Stimulated activated CD4-positive, alpha-beta T cell treated with anti-CD3 and anti-CD28 coated beads, TNF-alpha, amount 100 ng/mL, for 24 hours (primary cell): Measurements from ENCODE around the gene PCDHGA11.
"Not testable (repeated sequence)": the region's sequence is repeated elsewhere in the genome, so short reads cannot be mapped to it uniquely, and the experiment has no call there.

Source experiments
- DNase-seq, 3 experiments: peaks; one replicate each; pipeline ENCODE4 v3.0.0-alpha.2; 2020; ENCODE audit warnings: low read depth in 3 of 3

PCDHGA11 gene

DNA sequence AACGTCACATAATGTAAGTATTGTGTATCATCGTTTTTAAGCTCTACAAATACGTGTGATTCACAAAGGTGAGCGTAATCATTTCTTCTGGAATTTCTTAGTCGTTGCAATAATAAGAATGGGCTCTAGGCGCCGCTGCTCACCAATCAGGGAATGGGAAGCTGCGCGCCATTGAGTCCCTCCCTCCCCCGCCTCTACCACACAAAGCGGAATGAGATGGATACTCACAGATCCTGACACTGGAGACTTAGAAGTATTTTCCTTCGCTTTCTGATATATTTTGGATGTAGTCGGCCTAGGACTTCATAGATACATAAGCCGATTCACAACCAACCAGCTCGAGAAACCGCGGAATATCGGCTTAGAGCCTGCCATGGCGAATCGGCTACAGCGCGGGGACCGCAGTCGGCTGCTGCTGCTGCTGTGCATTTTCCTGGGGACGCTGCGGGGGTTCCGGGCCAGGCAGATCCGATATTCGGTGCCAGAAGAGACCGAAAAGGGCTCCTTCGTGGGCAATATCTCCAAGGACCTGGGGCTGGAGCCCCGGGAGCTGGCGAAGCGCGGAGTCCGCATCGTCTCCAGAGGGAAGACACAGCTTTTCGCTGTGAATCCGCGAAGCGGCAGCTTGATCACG is at the start of gene PCDHGA11:
Gene PCDHGA11 (plus strand): TSS at position 197 of the 634 bp plus-strand sequence. CDS start 177 bp downstream, at position 374.
- peak in 1 of 3 experiments; percentile 36 for DNase-seq

DNA sequence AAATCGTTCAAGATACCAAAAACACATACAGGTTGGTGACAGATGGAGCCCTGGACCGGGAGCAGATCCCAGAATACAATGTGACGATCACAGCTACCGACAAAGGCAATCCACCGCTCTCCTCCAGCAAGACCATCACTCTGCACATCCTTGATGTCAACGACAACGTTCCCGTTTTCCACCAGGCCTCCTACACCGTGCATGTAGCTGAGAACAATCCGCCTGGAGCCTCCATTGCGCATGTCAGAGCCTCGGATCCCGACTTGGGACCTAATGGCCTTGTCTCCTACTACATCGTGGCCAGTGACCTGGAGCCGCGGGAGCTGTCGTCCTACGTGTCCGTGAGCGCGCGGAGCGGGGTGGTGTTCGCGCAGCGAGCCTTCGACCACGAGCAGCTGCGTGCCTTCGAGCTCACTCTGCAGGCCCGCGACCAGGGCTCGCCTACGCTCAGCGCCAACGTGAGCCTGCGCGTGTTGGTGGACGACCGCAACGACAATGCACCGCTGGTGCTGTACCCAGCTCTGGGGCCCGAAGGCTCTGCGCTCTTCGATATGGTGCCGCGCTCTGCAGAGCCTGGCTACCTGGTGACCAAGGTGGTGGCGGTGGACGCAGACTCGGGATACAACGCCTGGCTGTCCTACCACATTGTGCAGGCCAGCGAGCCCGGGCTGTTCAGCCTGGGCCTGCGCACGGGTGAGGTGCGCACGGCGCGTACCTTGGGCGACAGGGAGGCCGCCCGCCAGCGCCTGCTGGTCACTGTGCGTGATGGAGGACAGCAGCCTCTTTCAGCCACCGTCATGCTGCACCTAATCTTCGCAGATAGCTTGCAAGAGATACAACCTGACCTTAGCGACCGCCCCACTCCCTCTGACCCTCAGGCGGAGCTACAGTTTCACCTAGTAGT is 49.0 kb upstream of the PCDHGA11 start:
- DNase-seq = no peak

DNA sequence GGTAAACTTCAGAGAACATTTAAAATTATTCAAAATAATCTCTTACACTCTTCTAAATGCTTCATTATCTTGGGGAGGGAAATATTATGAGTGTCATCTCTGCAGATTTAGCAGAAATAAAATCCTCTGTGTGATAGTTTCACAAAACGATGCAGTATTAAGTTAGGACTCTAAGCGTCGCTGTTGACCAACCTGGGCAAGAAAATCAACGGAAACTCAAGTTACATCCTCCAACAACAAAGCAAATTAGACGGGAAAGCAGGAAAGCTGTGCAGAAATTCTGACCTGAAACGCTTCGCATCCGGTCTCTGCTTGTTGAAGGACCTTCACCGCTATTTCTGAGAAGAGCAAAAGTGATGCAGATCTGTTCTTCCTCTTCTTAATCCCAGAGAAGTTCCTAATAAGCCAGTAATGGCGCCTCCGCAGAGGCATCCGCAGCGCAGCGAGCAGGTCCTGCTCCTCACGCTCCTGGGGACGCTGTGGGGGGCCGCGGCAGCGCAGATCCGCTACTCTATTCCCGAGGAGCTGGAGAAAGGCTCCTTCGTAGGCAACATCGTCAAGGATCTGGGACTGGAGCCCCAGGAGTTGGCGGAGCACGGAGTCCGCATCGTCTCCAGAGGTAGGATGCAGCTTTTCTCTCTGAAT is 47.1 kb upstream of the PCDHGA11 start, which contains the start of gene PCDHGA6:
Gene PCDHGA6 (plus strand): TSS at position 219 of the 645 bp plus-strand sequence. CDS start 193 bp downstream, at position 412.
- DNase-seq = no peak

DNA sequence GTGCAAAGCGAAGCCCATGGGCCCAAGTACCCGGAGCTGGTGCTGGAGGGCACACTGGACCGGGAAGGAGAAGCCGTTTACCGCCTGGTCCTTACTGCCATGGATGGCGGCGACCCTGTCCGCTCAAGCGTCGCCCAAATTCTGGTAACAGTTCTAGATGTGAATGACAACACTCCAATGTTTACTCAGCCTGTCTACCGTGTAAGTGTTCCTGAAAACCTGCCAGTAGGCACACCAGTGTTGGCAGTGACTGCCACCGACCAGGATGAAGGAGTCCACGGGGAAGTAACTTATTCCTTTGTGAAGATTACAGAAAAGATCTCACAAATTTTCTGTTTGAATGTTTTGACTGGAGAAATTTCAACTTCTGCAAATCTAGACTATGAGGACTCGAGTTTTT is 46.2 kb upstream of the PCDHGA11 start:
- DNase-seq = no peak

GRCh38 chr5:141375444-141376155 is 45.3 kb upstream of the PCDHGA11 start:
- DNase-seq = not testable (repeated sequence)

- DNase-seq = no peak
Measured at GRCh38 chr5:141382469-141383294, 38.2 kb upstream of the PCDHGA11 start, which contains the start of gene PCDHGA7. PCDHGA7 (plus strand) TSS chr5:141382742; CDS start chr5:141382900, 158 bp downstream.

GRCh38 chr5:141383345-141383744 is 37.5 kb upstream of the PCDHGA11 start:
- no peak for DNase-seq

DNA sequence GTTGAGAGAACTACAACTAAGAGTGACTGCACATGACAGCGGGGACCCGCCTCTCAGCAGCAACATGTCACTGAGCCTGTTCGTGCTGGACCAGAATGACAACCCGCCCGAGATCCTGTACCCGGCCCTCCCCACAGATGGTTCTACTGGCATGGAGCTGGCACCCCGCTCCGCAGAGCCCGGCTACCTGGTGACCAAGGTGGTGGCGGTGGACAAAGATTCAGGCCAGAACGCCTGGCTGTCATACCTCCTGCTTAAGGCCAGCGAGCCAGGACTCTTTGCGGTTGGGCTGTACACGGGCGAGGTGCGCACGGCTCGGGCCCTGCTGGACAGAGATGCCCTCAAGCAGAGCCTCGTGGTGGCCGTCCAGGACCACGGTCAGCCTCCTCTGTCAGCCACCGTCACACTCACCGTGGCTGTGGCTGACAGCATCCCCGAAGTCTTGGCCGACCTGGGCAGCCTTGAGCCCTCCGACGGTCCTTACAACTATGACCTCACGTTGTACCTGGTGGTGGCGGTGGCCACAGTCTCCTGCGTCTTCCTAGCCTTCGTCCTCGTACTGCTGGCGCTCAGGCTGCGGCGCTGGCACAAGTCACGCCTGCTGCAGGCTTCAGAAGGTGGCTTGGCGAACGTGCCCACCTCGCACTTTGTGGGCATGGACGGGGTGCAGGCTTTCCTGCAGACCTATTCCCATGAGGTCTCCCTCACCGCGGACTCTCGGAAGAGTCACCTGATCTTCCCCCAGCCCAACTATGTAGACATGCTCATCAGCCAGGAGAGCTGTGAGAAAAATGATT is 36.2 kb upstream of the PCDHGA11 start:
- DNase-seq = no peak

DNA sequence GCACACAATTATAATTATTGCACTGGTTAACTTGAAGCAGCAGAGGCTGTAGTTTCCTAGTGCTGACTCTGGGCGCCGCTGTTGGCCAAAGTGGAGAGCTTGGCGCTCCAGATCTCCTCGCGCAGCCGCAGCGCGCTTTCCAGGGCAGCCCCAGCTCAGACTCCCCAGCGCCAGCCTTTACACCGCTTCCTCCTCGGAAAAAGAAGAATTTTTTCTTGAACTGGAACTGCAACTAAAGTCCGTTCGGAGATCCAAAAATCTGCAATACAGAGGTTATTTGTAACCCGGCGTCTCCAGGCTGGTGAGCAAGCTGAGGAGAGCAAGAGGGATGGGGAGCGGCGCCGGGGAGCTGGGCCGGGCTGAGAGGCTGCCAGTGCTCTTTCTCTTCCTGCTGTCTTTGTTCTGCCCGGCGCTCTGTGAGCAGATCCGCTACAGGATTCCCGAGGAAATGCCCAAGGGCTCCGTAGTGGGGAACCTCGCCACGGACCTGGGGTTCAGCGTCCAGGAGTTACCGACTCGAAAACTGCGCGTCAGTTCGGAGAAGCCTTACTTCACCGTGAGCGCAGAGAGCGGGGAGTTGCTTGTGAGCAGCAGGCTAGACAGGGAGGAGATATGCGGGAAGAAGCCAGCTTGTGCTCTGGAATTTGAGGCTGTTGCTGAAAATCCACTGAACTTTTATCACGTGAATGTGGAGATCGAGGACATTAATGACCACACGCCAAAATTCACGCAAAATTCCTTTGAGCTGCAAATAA is 33.1 kb upstream of the PCDHGA11 start, which contains the start of gene PCDHGB4:
Gene PCDHGB4 (plus strand): TSS at position 142 of the 755 bp plus-strand sequence. CDS start 187 bp downstream, at position 329.
- DNase-seq = peak in 1 of 3 experiments; percentile 24

GRCh38 chr5:141388661-141389060 is 32.2 kb upstream of the PCDHGA11 start:
- no peak for DNase-seq

GRCh38 chr5:141389153-141390042 is 31.5 kb upstream of the PCDHGA11 start:
- no peak for DNase-seq

- DNase-seq = no peak
Measured at GRCh38 chr5:141392429-141393198, 28.2 kb upstream of the PCDHGA11 start, which contains the start of gene PCDHGA8. PCDHGA8 (plus strand) TSS chr5:141392633; CDS start chr5:141392814, 181 bp downstream.

DNA sequence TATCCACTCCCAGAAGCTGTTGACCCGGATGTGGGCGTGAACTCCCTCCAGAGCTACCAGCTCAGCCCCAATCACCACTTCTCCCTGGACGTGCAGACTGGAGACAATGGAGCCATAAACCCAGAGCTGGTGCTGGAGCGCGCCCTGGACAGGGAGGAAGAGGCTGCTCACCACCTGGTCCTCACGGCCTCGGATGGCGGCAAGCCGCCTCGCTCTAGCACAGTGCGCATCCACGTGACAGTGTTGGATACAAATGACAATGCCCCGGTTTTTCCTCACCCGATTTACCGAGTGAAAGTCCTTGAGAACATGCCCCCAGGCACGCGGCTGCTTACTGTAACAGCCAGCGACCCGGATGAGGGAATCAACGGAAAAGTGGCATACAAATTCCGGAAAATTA is 27.6 kb upstream of the PCDHGA11 start:
- no peak for DNase-seq

DNA sequence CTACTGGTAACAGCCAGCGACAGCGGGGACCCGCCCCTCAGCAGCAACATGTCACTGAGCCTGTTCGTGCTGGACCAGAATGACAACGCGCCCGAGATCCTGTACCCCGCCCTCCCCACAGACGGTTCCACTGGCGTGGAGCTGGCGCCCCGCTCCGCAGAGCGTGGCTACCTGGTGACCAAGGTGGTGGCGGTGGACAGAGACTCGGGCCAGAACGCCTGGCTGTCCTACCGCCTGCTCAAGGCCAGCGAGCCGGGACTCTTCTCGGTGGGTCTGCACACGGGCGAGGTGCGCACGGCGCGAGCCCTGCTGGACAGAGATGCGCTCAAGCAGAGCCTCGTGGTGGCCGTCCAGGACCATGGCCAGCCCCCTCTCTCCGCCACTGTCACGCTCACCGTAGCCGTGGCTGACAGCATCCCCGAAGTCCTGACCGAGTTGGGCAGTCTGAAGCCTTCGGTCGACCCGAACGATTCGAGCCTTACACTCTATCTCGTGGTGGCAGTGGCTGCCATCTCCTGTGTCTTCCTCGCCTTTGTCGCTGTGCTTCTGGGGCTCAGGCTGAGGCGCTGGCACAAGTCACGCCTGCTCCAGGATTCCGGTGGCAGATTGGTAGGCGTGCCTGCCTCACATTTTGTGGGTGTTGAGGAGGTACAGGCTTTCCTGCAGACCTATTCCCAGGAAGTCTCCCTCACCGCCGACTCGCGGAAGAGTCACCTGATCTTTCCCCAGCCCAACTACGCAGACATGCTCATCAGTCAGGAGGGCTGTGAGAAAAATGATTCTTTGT is 26.3 kb upstream of the PCDHGA11 start:
- DNase-seq = not testable (repeated sequence)

DNA sequence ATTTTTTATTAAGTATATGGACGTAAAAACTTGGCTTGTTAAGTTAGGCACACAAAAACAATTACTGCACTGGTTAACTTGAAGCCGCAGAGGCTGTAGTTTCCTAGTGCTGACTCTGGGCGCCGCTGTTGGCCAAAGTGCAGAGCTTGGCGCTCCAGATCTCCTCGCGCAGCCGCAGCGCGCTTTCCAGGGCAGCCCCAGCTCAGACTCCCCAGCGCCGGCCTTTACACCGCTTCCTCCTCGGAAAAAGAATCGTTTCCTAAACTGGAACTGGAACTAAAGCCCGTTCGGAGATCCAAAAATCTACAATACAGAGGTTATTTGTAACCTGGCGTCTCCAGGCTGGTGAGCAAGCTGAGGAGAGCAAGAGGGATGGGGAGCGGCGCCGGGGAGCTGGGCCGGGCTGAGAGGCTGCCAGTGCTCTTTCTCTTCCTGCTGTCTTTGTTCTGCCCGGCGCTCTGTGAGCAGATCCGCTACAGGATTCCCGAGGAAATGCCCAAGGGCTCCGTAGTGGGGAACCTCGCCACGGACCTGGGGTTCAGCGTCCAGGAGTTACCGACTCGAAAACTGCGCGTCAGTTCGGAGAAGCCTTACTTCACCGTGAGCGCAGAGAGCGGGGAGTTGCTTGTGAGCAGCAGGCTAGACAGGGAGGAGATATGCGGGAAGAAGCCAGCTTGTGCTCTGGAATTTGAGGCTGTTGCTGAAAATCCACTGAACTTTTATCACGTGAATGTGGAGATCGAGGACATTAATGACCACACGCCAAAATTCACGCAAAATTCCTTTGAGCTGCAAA is 22.9 kb upstream of the PCDHGA11 start, which contains the start of gene PCDHGB5:
Gene PCDHGB5 (plus strand): TSS at position 192 of the 796 bp plus-strand sequence. CDS start 181 bp downstream, at position 373.
- DNase-seq = peak in 1 of 3 experiments; percentile 44
